ENCODE results near the gene IER5L. TPM values are rescaled to one million over a fixed set of nuclear protein-coding genes. Genes with fewer than 3 reads are reported as not detected.

IER5L gene
- total and polyA plus RNA-seq, 2 of the 8 experiments (the other 6 are each of a cell fraction or from before 2014, with no cell fraction given): 0.65 to 1.0 TPM

DNA sequence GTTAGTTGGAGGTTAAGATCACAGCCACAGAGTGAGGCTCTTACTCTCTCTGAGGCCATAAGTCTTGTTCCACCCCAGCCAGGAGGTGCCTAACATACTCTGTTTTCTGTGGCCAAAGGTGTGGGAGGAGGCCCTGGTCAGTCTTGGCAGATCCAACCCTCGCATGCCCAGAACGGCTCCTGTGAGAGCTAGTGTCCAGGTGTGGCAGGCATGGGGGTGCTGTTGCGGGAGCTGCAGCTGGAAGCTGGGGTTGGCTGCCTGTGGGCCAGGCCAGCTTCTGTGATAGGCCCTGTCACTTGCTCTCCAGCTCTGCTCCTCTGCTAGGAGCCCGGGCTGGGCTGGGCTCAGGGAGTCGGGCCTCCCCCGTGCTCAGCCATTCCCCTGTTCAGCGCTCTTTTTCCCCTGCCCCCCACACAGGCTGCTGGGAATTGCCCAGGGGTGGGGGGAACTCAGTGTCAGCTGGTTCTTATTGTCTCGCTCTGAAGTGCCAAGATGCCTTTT, 31.6 kb downstream of the IER5L start:
- FAIRE-seq: no peak
- 81% methylated on average over 6 of the region's 8 CpGs; no CpG with 5 or more reads in 1 of the 2 experiments for WGBS, 2 experiments (ENCODE audit: extremely low coverage in 1 of 2, insufficient coverage in 1 of 2, insufficient read length in 1 of 2, insufficient replicate concordance in 2 of 2, low coverage in 1 of 2, low lambda C conversion rate in 2 of 2, missing lambda C conversion rate in 1 of 2)
- Histone ChIP-seq H3K23me2 (ENCODE audit: low read depth, low read length) (no peaks in the 10 kb centered on the region), H3K79me1 (ENCODE audit: low read depth, low read length) (peaks cover 13% of the 10 kb centered on the region), H4K20me1 (replicated peaks in 1 of 2; ENCODE audit: control insufficient read depth in 1 of 2, insufficient read depth in 2 of 2, low read length in 2 of 2) (peaks cover 2 to 15% of the 10 kb centered on the region in 2 experiments), H3K4me1 (replicated peaks in 1 of 4; ENCODE audit: control insufficient read depth in 3 of 4, insufficient read depth in 4 of 4, low read length in 3 of 4) (peaks cover 26 to 42% (median 32%) of the 10 kb centered on the region in 4 experiments), H3K9me3 (ENCODE audit: insufficient read depth in 2 of 2, low read depth in 1 of 2, low read length in 1 of 2) (no peaks in the 10 kb centered on the region), H2AFZ (ENCODE audit: low read length) (no peak overlapping the region), H3K56ac (replicated peaks; ENCODE audit: insufficient read length, low read depth, low read length) (no peak overlapping the region), H3K79me2 (ENCODE audit: control insufficient read depth in 1 of 2, insufficient read depth in 2 of 2, low read length in 2 of 2) (peaks cover 1 to 7% of the 10 kb centered on the region in 2 experiments; a peak in 1 of 4 replicates), H3K27ac (ENCODE audit: low read depth, low read length) (peak overlapping the region; percentile 60; the same call in 1 of the 2 replicates), H3K27me3 (replicated peaks in 1 of 4; ENCODE audit: control insufficient read depth in 3 of 4, extremely low read depth in 1 of 4, insufficient read depth in 3 of 4, low read length in 3 of 4) (no peaks in the 10 kb centered on the region), H2BK15ac (ENCODE audit: low read length) (no peak overlapping the region; the same call in none of the 2 replicates), H3K23ac (ENCODE audit: insufficient read length) (no peak overlapping the region), H3K9ac (replicated peaks in 1 of 4; ENCODE audit: extremely low read depth in 1 of 4, low read depth in 3 of 4, low read length in 3 of 4) (peak overlapping the region in 2 of 4 experiments; percentile 1 to 44; a peak in 5 of 7 replicates), H3K14ac (ENCODE audit: insufficient read length) (no peak overlapping the region), H2BK5ac (ENCODE audit: low read depth, low read length) (peak overlapping the region; percentile 95; the same call in 1 of the 2 replicates), H3K36me3 (ENCODE audit: control insufficient read depth in 2 of 4, insufficient read depth in 4 of 4, low read length in 3 of 4) (peaks cover 0 to 22% (median 6%) of the 10 kb centered on the region in 4 experiments; a peak in 4 of 8 replicates), H2AK5ac (ENCODE audit: low read depth, low read length) (peak overlapping the region; percentile 56), H4K91ac (replicated peaks; ENCODE audit: insufficient read length, low read length) (peak overlapping the region; percentile 35), H2BK120ac (replicated peaks; ENCODE audit: low read depth, low read length) (no peak overlapping the region), H4K5ac (ENCODE audit: insufficient read length, low read depth, low read length) (peak overlapping the region; percentile 0), H3K4ac (replicated peaks; ENCODE audit: insufficient read length, low read depth, low read length) (peak overlapping the region; percentile 61), H2BK20ac (ENCODE audit: low read length) (0 out of 2 replicates have a peak overlapping the region, but pooled peaks have one; percentile 43), H3K4me3 (ENCODE audit: extremely low read depth in 1 of 4, insufficient read depth in 2 of 4, low read depth in 3 of 4, low read length in 4 of 4) (peak overlapping the region in 1 of 4 experiments; percentile 23; a peak in 1 of 8 replicates), H2BK12ac (ENCODE audit: low read depth, low read length) (peak overlapping the region; percentile 45; the same call in 1 of the 2 replicates), H3K4me2 (ENCODE audit: insufficient read depth in 1 of 2, low read depth in 2 of 2, low read length in 2 of 2) (peak overlapping the region; percentile 9 to 19; a peak in 2 of 4 replicates), H3K18ac (ENCODE audit: extremely low read depth, low read length) (peak overlapping the region; percentile 81), H4K8ac (ENCODE audit: extremely low read depth, insufficient read depth, low read length) (no peak overlapping the region; the same call in 1 of the 2 replicates)
- ChIA-PET POLR2A (ENCODE audit: partially characterized antibody) (interaction anchor here (1.0 to 3.5 kb wide), 12 partner anchors 8 to 31 kb away, joined by 3 to 14 read pairs (median 4); partner anchors contain the start of gene IER5L), CTCF (ENCODE audit: partially characterized antibody) (interaction anchor here (0.6 to 36.8 kb wide), 10 partner anchors 9 to 474 kb away, joined by 3 to 831 read pairs (median 4); partner anchors contain the start of genes C9orf50 and IER5L)
- no peak for DNase-seq (ENCODE audit: low read depth in 1 of 2, low spot score in 2 of 2)
- TF ChIP-seq, protein P1, sequence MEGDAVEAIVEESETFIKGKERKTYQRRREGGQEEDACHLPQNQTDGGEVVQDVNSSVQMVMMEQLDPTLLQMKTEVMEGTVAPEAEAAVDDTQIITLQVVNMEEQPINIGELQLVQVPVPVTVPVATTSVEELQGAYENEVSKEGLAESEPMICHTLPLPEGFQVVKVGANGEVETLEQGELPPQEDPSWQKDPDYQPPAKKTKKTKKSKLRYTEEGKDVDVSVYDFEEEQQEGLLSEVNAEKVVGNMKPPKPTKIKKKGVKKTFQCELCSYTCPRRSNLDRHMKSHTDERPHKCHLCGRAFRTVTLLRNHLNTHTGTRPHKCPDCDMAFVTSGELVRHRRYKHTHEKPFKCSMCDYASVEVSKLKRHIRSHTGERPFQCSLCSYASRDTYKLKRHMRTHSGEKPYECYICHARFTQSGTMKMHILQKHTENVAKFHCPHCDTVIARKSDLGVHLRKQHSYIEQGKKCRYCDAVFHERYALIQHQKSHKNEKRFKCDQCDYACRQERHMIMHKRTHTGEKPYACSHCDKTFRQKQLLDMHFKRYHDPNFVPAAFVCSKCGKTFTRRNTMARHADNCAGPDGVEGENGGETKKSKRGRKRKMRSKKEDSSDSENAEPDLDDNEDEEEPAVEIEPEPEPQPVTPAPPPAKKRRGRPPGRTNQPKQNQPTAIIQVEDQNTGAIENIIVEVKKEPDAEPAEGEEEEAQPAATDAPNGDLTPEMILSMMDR (IDR thresholded peaks at IDR 0.05; ENCODE audit: control extremely low read depth in 1 of 3, insufficient read depth in 1 of 3, low read depth in 1 of 3, low read length in 3 of 3): no peak
- TF ChIP-seq SP2 (IDR thresholded peaks at IDR 0.05; ENCODE audit: low read length): no peak
- TF ChIP-seq KDM5A (IDR thresholded peaks at IDR 0.05; ENCODE audit: low read length): no peak
- TF ChIP-seq, protein P2, sequence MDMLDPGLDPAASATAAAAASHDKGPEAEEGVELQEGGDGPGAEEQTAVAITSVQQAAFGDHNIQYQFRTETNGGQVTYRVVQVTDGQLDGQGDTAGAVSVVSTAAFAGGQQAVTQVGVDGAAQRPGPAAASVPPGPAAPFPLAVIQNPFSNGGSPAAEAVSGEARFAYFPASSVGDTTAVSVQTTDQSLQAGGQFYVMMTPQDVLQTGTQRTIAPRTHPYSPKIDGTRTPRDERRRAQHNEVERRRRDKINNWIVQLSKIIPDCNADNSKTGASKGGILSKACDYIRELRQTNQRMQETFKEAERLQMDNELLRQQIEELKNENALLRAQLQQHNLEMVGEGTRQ (IDR thresholded peaks at IDR 0.05; ENCODE audit: low read length): no peak
- TF ChIP-seq TEAD4 (IDR thresholded peaks at IDR 0.05; ENCODE audit: low read depth, low read length): no peak
- no peak for TF ChIP-seq CBX5 (IDR thresholded peaks at IDR 0.05; ENCODE audit: low read depth, low read length)
- no peak for TF ChIP-seq ASH2L (IDR thresholded peaks at IDR 0.05; ENCODE audit: low read length)
- no peak for TF ChIP-seq NRF1 (IDR thresholded peaks at IDR 0.05; ENCODE audit: low read depth, low read length)
- TF ChIP-seq EGR1 (IDR thresholded peaks at IDR 0.05; ENCODE audit: borderline replicate concordance, low read depth, low read length): no peak
